ENCODE measurements around the gene OS9. TPM values are rescaled to one million over a fixed set of nuclear protein-coding genes. Genes with fewer than 3 reads are reported as not detected.
"Not testable (repeated sequence)": the region's sequence is repeated elsewhere in the genome, so short reads cannot be mapped to it uniquely, and the experiment has no call there.

OS9 gene
- total RNA-seq, 1 experiment from 2014 or later: 244 TPM

DNA sequence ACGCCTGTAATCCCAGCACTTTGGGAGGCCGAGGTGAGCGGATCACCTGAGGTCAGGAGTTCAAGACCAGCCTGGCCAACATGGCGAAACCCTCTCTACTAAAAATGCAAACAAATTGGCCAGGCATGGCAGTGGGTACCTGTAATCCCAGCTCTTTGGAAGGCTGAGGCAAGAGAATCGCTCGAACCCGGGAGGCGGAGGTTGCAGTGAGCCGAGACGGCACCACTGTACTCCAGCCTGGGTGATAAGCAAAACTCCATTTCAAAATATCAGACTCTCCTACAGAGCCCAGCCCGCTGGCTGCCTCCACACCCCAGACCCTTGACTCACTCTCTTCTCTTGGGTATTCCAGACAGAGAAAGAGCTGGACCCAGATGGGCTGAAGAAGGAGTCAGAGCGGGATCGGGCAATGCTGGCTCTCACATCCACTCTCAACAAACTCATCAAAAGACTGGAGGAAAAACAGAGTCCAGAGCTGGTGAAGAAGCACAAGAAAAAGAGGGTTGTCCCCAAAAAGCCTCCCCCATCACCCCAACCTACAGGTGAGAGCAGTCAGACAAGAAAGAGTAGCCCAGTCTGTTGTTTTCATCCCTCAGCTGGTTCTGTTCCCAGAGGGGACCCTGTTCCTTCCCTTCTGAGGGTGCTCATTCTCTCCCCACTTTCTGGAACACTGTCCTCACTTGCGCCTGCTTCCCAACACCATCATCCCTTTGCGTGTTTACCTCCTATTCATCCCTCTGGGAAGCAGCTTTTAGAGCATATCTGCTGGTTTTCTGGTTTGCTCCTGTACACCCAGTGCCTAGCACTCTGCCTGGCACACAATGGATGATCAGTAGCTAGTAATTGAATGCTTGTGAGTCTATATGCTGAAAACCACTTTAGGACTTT, 25.0 kb downstream of the OS9 start:
- DNase-seq (ENCODE audit: low read depth, low spot score): no peak
- in situ Hi-C loops (cut with HindIII; ENCODE audit: low pct_unique_long_range_greater_than_20kb, low sequenced_read_pairs): no loop called here

DNA sequence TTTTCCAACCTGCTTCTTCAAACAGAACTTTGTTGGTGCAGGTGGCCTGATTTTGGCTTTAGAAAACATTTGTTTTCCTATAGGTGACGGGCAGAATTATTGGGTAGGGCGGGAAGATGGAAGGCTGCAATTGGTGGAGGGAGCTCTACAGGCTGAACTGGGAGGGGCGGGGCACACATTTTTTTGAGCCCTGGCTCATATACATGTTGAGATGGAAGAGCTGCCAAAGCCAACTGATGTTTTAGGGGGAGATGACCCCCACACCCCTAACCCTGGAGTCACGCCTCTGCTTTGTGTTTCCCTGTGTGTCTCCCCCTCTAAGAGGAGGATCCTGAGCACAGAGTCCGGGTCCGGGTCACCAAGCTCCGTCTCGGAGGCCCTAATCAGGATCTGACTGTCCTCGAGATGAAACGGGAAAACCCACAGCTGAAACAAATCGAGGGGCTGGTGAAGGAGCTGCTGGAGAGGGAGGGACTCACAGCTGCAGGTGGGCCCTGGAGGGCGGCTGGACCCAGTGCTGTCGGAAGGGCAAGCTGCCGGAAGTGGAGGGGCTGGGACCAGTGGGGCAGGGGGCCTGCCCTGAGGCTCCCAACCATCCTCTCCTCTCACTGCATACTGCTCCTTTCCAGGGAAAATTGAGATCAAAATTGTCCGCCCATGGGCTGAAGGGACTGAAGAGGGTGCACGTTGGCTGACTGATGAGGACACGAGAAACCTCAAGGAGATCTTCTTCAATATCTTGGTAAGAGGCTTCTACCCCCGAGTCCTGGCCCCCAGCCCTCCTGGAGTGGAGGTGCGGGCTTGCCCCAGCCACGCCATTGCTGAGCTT, 26.1 kb downstream of the OS9 start:
- in situ Hi-C loops (cut with HindIII; ENCODE audit: low pct_unique_long_range_greater_than_20kb, low sequenced_read_pairs): no loop called here
- DNase-seq (ENCODE audit: low read depth, low spot score): no peak

DNA sequence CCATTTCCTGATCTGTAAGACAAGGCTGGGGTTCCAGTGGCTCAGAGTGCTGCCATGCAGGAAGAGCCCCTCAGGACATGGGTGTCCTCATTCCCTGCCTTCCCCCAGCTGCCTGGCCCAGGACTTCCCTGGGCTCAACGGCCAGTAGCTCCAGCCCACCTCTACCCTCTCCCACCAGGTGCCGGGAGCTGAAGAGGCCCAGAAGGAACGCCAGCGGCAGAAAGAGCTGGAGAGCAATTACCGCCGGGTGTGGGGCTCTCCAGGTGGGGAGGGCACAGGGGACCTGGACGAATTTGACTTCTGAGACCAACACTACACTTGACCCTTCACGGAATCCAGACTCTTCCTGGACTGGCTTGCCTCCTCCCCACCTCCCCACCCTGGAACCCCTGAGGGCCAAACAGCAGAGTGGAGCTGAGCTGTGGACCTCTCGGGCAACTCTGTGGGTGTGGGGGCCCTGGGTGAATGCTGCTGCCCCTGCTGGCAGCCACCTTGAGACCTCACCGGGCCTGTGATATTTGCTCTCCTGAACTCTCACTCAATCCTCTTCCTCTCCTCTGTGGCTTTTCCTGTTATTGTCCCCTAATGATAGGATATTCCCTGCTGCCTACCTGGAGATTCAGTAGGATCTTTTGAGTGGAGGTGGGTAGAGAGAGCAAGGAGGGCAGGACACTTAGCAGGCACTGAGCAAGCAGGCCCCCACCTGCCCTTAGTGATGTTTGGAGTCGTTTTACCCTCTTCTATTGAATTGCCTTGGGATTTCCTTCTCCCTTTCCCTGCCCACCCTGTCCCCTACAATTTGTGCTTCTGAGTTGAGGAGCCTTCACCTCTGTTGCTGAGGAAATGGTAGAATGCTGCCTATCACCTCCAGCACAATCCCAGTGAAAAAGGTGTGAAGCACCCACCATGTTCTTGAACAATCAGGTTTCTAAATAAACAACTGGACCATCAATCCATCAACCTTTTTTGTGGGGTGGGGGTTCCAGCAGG, 27.0 kb downstream of the OS9 start:
- in situ Hi-C loops (cut with HindIII; ENCODE audit: low pct_unique_long_range_greater_than_20kb, low sequenced_read_pairs): no loop called here
- no peak for DNase-seq (ENCODE audit: low read depth, low spot score)

DNA sequence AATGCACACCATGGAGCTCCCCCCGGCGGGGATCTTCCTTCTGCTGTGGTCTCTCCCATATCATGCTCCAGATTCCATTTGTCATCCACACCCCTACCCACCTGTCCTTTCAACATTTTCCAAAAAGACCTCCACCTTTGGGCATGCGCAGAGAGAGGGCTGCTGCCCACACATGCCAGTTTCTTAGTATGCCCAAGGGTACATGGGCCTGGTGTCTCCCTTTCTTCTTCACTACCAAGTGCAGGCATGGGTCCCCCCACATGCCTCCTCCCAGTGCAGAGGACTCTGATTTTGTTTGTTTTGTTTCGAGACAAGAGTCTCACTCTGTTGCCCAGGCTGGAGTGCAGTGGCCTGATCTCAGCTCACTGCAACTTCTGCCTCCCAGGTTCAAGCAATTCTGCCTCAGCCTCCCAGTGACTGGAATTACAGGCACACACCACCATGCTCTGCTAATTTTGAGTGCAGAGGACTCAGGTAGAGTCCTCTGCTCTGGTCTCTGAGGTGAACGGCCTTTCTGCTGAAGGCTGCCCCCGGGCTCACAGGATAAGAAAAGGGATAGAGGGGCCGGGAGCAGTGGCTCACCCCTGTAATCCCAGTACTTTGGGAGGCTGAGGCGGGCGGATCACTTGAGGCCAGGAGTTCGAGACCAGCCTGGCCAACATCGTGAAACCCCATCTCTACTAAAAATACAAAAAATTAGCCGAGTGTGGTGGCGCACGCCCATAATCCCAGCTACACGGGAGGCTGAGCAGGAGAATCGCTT, 28.1 kb downstream of the OS9 start:
- DNase-seq (ENCODE audit: low read depth, low spot score); in situ Hi-C loops (cut with HindIII; ENCODE audit: low pct_unique_long_range_greater_than_20kb, low sequenced_read_pairs): not testable (repeated sequence)

DNA sequence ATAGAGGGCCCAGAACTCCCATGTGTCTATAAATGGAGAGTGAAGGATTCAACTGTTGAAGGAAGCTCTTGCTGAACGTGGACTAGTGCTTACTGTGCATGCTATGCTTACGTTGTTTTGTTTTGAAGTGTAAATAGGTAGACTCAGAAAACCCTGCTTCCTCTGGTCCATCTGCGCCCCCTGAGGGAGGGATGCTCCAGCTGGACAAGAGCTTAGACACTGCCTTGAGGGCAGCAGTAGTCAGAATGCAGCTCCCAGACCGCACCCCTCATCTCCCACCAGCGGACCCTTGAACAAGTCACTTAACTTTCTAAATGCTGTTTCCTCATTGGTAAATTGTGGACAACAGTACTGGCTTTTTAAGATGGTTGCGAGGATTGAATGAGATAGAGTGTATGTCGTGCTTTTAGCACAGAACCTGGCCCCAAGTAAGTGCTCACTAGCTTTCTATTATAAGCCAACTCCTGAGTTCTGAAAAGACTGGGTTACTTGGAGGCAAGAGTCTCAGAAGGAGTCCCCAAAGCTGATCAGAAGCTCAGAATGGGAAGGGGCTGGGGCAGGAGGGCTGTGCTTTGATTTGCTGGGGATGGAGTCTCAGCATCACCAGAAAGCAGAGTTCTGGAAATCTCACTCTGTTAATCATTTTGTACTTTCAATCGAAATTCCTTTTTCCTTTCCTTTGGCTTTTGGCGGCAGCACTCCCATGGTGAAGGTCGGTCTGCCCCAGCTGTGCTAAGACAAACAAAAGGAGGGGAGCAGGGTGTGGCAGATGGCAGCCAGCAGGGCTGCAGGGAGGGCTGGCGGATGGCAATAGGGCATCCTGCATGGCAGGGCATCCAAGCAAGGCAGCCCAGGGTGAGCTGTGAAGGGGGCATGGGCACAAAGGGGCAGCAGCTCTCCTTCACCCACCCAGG, 29.0 kb downstream of the OS9 start:
- no peak for DNase-seq (ENCODE audit: low read depth, low spot score)
- in situ Hi-C loops (cut with HindIII; ENCODE audit: low pct_unique_long_range_greater_than_20kb, low sequenced_read_pairs): no loop called here

DNA sequence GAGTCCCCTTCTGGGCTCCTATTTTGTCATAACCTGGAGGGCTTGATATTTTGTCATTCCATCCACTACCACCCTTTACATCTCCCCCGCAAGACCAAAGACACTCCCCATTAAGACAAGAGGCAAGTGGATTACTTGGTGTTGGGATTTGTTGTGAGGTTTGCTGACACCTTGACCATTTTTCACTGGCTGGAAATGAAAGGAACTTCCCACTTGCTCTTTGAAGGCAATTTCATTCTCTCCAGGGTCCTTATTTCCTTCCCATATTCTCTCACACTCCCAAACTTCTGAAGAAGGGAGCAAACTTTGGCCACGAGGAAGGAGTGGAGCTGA, 29.7 kb downstream of the OS9 start:
- in situ Hi-C loops (cut with HindIII; ENCODE audit: low pct_unique_long_range_greater_than_20kb, low sequenced_read_pairs): no loop called here
- no peak for DNase-seq (ENCODE audit: low read depth, low spot score)

DNA sequence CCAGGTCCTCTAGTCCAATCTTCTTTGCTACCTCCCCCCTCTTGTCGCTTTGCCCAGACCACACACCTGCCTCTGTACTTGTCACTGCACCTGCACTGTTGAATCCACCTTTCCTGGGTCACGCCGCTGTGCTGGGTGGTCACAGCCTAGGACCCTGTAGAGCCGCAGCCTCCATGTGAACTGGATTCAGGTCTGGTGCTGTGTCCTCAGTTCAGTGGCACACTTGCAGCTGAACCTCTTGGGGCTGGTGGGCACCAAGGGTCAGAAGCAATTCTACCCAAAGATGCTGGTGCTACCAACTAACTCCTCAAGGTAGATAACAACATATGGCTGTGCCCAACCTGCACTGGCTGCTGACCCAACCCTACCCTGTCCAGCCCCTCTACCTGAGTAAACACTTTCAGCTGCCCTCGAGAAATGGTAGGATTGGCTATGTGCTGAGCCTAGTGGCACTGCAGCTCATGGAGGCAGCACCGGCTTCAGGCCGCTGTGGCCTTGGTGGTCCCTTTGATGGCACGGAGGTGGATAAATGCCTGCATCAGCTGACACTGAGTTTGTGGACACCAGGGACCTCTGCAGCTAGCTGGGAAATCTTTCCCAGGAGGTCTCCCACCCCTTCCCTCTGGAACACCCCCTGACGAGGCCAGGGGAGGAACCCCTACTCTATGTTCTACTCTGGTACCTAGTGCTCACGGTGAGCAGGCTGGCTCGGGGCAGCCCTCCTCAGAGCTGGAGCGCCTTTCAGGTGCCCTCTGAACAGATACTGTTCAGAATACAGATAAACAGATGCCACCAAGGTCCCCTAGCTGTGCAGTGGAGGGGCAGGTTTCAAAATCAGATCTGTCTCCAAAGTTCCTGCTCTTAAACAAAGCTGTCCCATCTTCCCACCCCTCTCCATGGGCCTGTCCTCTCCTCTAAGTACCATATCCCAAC, 30.3 kb downstream of the OS9 start:
- in situ Hi-C loops (cut with HindIII; ENCODE audit: low pct_unique_long_range_greater_than_20kb, low sequenced_read_pairs): no loop called here
- DNase-seq (ENCODE audit: low read depth, low spot score): no peak

DNA sequence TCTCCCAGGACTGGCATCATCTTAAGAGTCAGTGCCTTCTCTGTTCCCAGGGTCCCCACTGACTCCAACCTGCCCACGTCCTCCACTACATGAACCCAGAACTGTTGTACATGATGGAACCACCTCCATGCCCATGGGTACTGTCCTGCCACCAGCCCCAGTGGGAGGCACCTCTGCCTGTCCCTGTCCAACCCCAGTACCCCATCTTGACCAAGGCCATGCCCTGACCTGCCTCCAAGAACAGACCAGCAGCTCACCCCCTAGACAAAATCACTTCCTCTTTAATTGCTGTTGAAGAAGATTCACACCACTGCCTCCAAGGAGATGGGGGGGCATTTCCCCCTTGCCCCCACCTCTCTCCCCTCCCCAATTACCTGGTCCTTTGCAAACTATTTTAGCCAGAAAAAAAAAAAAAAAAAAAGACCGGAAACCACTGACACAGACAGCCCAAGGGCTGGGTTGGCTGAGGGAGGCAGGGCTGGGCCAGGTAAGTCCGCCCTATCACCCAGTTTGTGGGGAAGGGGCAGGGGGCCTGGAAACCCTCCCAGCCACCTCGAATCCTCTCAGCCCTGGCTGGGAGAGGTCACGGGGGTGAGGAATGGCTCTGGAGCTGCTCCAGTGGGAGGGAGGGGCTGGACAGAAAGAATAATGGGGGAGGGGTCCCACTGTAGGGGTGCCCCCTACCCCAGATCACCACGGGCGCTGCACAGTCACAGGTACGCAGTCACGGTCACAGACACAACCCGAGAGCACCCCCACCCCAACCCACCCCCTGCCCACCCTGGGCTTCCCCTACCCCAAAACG, 31.2 kb downstream of the OS9 start:
- DNase-seq (ENCODE audit: low read depth, low spot score): no peak
- in situ Hi-C loops (cut with HindIII; ENCODE audit: low pct_unique_long_range_greater_than_20kb, low sequenced_read_pairs): no loop called here

DNA sequence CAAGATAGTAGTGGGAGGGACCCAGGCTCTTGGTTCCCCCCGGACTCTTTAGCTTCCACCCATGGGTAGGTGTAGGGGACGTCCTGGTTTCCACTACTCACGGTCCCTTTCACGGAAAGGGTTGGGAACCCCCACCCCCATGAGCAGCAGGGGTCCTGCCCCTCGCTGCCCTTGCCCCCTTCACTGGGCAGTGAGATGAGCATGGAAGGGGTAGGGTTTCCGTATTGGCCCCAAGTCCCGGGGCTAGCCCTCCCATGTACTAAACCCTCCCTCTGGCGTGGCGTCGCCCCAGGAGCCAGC, 31.9 kb downstream of the OS9 start:
- in situ Hi-C loops (cut with HindIII; ENCODE audit: low pct_unique_long_range_greater_than_20kb, low sequenced_read_pairs): no loop called here

DNA sequence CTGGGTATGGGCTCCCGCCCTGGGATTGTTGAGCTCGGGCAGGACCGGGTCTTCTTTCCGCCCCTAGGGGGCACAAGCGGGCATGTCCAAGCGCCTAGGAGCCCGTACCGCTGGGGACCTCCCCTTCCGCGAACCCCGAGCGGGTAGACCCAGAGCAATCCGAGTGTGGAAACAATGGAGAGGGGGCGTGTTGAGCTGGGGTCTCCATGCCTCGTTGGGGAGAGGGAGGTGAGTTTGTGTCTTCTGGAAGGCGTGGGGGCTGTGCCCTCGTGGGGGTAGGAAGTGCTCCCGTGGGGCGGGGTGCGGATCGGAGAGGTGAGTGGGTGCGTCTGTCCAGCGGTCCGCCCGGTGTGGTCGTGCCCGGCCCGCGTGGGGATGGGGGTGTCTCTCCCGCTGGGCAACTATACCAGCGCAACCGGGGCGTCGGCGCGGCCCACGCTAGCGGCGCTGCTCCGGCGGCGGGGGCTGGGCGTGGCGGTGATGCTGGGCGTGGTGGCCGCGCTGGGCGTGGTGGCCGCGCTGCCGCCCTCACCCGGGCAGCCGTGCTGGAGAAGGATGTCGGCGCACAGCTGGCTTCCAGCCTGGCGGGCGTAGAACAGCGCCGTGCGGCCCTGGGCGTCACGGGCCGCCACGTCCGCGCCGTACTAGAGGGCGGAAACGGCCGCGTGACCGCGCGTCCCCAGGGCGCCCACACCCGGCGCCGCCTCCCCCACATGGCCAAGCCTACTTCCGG, 32.4 kb downstream of the OS9 start:
- peak; percentile 88 for DNase-seq (ENCODE audit: low read depth, low spot score)
- in situ Hi-C loops (cut with HindIII; ENCODE audit: low pct_unique_long_range_greater_than_20kb, low sequenced_read_pairs): no loop called here

More for the DNA sequence above, 31.9 kb downstream of the OS9 start:
- DNase-seq (ENCODE audit: low read depth, low spot score): no peak

DNA sequence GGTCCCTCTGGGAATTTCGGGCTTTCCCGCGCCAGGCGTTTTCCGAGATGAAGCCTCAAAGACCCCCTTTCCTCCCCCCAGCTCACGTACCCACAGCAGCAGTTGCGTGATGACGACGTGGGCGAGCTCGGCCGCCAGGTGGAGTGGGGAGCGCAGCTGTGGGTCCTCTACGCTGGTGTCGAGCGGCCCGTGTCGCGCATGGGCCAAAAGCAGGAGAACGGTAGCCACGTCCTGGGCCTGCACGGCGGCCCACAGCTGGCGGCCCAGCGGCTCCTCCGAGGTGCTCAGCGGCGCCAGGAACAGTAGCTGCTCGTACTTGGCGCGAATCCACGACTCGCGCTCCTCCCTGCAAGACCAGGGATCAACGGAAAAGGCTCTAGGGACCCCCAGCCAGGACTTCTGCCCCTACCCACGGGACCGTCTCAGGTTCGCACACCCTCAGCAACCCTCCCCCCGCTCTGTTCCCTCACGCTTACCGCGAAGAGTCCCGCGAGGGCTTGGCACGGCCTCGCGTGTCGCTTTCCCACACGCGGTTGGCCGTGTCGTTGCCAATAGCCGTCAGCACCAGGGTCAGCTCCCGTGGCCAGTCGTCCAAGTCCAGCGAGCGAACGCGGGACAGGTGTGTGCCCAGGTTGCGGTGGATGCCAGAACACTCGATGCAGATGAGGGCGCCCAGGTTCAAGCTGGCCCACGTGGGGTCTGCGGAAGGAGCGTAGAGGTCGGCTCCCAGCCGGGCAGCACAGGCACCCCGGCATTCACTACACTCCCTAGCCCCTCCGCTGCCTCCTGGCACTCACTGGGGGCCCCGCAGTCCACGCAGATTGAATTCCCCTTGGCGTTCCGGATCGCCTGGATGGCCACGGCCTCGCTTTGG, 33.2 kb downstream of the OS9 start:
- in situ Hi-C loops (cut with HindIII; ENCODE audit: low pct_unique_long_range_greater_than_20kb, low sequenced_read_pairs): no loop called here
- no peak for DNase-seq (ENCODE audit: low read depth, low spot score)

DNA sequence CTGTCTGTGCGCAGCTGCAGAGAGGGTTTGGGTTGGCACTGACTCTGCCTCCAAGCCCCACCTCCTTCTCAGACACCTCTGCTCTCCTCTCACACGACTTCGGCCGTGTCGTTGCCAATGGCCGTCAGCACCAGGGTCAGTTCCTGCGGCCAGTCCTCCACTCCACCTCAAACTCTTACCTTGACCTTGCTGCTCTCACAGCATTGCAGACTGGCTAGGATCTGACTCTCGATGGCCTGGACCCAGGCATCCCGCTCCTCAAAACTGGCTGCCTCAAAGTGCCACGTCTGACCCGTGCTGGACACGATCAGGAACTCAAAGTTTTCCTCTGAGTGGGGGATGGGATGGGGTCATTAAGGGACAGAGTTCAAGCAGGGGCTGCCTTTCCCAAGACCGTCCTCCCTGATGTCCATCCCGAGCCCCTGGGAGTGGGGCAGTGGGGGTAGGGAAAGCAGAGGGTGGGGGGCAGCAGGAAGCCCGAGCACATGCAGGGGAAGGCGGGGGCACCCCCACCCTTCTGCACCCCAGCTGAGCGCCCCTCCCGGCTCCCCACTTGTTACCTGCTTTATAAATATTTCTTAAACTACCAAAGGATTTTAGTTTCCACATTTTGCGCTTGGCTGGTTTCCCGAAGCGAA, 33.9 kb downstream of the OS9 start:
- DNase-seq (ENCODE audit: low read depth, low spot score): no peak
- in situ Hi-C loops (cut with HindIII; ENCODE audit: low pct_unique_long_range_greater_than_20kb, low sequenced_read_pairs): no loop called here

DNA sequence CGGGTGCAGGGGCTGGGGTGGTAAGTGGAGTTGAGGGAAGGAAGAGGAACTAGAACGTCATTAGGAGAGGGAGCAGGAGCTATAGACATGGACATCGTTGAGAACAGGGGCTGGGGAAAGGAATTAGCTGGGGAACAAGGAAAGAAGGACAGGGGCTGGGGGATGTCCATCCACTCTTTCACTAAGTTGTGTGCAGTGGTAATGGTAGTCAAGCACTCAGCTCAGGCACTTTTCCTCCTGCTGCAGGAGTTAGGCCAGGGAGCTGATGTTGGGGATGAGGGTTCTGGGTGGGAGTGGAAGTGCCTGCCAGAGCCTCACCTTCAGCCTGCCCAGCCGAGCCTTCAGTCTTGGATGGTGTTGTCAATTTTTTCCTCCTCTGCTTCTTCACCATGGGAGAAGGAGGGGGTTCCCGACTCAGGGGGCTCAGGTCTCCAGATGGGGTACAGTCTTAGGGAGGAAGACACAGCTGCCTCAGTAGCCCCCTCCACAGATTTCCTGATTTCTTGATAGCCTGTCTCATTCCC, 35.5 kb downstream of the OS9 start:
- in situ Hi-C loops (cut with HindIII; ENCODE audit: low pct_unique_long_range_greater_than_20kb, low sequenced_read_pairs): no loop called here
- DNase-seq (ENCODE audit: low read depth, low spot score): no peak

All from SK-MEL-5 (cell line).